ENCODE results near the gene ZNF593.

DNA sequence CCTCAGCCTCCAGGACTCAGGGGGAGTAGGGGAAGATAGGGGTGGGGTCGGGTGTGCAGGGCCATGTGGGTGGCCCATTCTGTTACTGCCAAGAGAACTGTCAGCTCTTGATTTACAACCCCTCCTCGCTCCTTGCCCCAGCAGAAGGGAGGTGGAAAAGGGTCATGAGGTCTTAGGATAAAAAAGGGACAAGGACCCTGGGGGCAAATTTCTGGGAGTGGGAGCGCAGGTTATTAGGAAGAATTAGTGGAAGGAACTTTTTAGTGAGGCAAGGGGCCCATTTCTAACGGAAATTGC lies 10.0 kb upstream of the ZNF593 start:
- TF ChIP-seq CEBPB (IDR thresholded peaks at IDR 0.05; ENCODE audit: borderline replicate concordance in 1 of 2, low read depth in 2 of 2, low read length in 2 of 2) (no peak), FOS (IDR thresholded peaks at IDR 0.05; ENCODE audit: borderline replicate concordance, extremely low read depth, insufficient read length) (no peak), TAF1 (IDR thresholded peaks at IDR 0.05; ENCODE audit: borderline replicate concordance, low read depth, low read length) (no peak), EZH2 (IDR thresholded peaks at IDR 0.05; ENCODE audit: borderline replicate concordance, control insufficient read depth, low read depth, low read length) (no peak)
- TF ChIP-seq, protein P1, sequence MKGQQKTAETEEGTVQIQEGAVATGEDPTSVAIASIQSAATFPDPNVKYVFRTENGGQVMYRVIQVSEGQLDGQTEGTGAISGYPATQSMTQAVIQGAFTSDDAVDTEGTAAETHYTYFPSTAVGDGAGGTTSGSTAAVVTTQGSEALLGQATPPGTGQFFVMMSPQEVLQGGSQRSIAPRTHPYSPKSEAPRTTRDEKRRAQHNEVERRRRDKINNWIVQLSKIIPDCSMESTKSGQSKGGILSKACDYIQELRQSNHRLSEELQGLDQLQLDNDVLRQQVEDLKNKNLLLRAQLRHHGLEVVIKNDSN (IDR thresholded peaks at IDR 0.05; ENCODE audit: borderline replicate concordance, extremely low read length, insufficient read depth, low read depth, low read length), result no peak
